BE2C (cell line): ENCODE results near the gene IGSF11.

Experiments used
- DNase-seq: peaks from one replicate; pipeline ENCODE4 v3.0.0-alpha.2; 2020
- H3K27me3 ChIP-seq: fragments of 250-450 bp; sonication (Bioruptor Pico); 2 replicates; pipeline ENCODE4 v1.5.1; 2020; ENCODE audit warnings: mild to moderate bottlenecking
- H3K36me3 ChIP-seq: fragments of 250-450 bp; sonication (Bioruptor Pico); 2 replicates; pipeline ENCODE4 v1.5.1; 2020; ENCODE audit warnings: mild to moderate bottlenecking
- H3K4me1 ChIP-seq: fragments of 250-450 bp; sonication (Bioruptor Pico); 2 replicates; pipeline ENCODE4 v1.5.1; 2020
- H3K4me3 ChIP-seq: 2 replicates; pipeline ENCODE4 v1.5.1; 2011; ENCODE audit warnings: low read depth, low read length
- H3K9me3 ChIP-seq: fragments of 250-450 bp; sonication (Bioruptor Pico); 2 replicates; pipeline ENCODE4 v1.5.1; 2020
- TF ChIP-seq, protein P1 (sequence below): IDR thresholded peaks from 2 replicates; pipeline ENCODE4 v1.5.1; 2012; ENCODE audit warnings: mild to moderate bottlenecking, low read depth, low read length

Gene IGSF11

GRCh38 chr3:119019767-119020518 is 14.7 kb downstream of the IGSF11 start:
- no peaks in the 10 kb centered on the region for H3K36me3 ChIP-seq
- no peak for DNase-seq
- H3K9me3 ChIP-seq = no peaks in the 10 kb centered on the region
- TF ChIP-seq, protein P1, sequence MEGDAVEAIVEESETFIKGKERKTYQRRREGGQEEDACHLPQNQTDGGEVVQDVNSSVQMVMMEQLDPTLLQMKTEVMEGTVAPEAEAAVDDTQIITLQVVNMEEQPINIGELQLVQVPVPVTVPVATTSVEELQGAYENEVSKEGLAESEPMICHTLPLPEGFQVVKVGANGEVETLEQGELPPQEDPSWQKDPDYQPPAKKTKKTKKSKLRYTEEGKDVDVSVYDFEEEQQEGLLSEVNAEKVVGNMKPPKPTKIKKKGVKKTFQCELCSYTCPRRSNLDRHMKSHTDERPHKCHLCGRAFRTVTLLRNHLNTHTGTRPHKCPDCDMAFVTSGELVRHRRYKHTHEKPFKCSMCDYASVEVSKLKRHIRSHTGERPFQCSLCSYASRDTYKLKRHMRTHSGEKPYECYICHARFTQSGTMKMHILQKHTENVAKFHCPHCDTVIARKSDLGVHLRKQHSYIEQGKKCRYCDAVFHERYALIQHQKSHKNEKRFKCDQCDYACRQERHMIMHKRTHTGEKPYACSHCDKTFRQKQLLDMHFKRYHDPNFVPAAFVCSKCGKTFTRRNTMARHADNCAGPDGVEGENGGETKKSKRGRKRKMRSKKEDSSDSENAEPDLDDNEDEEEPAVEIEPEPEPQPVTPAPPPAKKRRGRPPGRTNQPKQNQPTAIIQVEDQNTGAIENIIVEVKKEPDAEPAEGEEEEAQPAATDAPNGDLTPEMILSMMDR = no peak
- no peak overlapping the region for H3K4me3 ChIP-seq
- H3K27me3 ChIP-seq = peaks cover 45% of the 10 kb centered on the region
- H3K4me1 ChIP-seq = no peaks in the 10 kb centered on the region

- Histone ChIP-seq H3K9me3 (no peaks in the 10 kb centered on the region), H3K4me3 (no peak overlapping the region), H3K4me1 (no peaks in the 10 kb centered on the region), H3K36me3 (no peaks in the 10 kb centered on the region), H3K27me3 (peaks cover 45% of the 10 kb centered on the region)
- TF ChIP-seq, protein P1 = no peak
- no peak for DNase-seq
Observed at GRCh38 chr3:119018690-119019463, 15.8 kb downstream of the IGSF11 start.

- Histone ChIP-seq H3K36me3 (no peaks in the 10 kb centered on the region), H3K9me3 (no peaks in the 10 kb centered on the region), H3K27me3 (peaks cover 40% of the 10 kb centered on the region), H3K4me1 (no peaks in the 10 kb centered on the region), H3K4me3 (no peak overlapping the region)
- DNase-seq = no peak
- TF ChIP-seq, protein P1 = no peak
Observed at GRCh38 chr3:119015942-119016341, 18.7 kb downstream of the IGSF11 start.

- H3K4me3 ChIP-seq = no peak overlapping the region
- H3K36me3 ChIP-seq = no peaks in the 10 kb centered on the region
- peaks cover 43% of the 10 kb centered on the region for H3K27me3 ChIP-seq
- TF ChIP-seq, protein P1 = no peak
- no peak for DNase-seq
- H3K9me3 ChIP-seq = no peaks in the 10 kb centered on the region
- H3K4me1 ChIP-seq = no peaks in the 10 kb centered on the region
Observed at GRCh38 chr3:119013951-119014350, 20.7 kb downstream of the IGSF11 start.

DNA sequence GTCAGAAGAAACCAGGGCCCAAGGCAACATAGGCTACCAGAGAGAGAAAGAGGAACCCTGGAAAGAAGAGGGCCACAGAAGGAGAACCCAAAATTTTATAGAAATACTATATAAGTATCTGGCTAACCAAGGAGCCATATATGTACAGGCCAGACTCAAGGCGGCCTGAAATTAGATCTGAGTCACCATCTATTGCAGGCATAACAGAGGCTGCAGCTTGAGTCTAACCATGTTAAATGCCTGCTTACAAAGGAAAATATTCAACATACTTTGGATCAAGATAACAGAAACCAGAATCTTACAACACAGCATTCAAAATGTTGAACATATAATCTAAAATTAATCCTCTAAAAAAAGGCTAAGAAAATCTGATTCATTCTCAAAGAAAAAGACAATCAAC is 23.1 kb downstream of the IGSF11 start:
- TF ChIP-seq, protein P1 = no peak
- Histone ChIP-seq H3K27me3 (peaks cover 43% of the 10 kb centered on the region), H3K4me3 (no peak overlapping the region), H3K36me3 (no peaks in the 10 kb centered on the region), H3K4me1 (no peaks in the 10 kb centered on the region), H3K9me3 (no peaks in the 10 kb centered on the region)
- no peak for DNase-seq

DNA sequence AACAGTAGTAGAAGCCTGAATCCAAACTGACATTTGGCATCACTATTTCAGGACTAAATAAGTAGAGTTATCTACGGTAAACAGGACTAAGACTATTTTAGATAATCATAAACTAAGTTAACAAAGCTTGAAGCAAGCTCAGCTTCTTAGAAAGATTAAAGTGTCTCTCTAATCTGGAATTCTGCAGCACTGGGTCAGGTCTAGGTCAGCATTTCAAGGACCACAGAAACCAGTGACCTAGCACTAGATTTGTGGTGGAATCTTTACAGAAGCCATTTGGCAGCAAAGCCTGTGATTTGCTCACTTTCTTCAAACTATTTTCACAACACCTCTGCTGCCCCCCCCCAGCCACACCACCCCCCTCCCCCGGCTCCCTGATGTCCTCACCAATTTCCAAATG is 37.5 kb downstream of the IGSF11 start:
- Histone ChIP-seq H3K9me3 (no peaks in the 10 kb centered on the region), H3K4me1 (no peaks in the 10 kb centered on the region), H3K36me3 (no peaks in the 10 kb centered on the region), H3K4me3 (no peak overlapping the region), H3K27me3 (peaks cover 6% of the 10 kb centered on the region; the same call in 1 of the 2 replicates)
- TF ChIP-seq, protein P1 = no peak
- no peak for DNase-seq
